GDM1 (cell line): ENCODE data around the gene CERS6.
"Not testable (repeated sequence)": the region's sequence is repeated elsewhere in the genome, so short reads cannot be mapped to it uniquely, and the experiment has no call there.

Source experiments
- DNase-seq: peaks from one replicate; lab custom pipeline; 2025; lab: John Stamatoyannopoulos, UW

Gene CERS6

DNA sequence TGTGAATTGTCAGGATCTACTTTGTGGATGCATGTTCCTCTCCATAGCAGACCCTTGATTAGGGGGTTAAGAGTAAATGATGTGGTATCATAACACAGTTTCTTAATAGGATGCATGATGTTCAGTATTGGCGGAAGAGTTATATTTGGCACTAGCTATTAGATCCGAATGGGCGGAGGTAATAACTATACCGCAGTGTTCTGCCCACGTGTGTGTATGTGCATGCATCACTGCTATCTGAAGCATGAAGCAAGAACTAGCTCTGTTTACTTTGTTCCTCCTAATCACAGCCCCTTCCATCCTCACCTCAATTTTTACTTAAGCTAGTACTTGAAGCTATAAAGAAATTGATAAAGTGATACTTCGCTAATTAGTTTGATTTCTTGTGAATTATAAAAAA, 186.8 kb downstream of the CERS6 start:
- DNase-seq = no peak

DNA sequence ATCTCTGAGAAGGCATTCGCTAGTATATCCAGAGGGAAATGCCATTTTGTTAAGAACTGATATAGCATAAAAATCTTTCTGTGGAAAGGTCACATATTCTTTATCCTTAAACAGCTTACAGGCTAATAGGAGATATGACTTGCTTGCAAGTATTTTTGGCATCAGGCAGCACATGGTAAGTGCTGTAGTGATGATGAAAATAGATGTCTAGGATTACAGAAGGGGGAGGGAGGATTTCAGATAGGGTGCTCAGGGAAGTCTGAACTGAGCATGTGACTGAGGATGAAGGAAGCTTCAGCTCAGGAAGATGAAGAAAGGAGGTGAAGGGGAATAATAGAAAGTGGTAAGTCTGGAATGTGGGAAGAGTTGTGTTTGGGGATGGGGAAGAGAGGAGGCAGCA, 187.9 kb downstream of the CERS6 start:
- no peak for DNase-seq

DNA sequence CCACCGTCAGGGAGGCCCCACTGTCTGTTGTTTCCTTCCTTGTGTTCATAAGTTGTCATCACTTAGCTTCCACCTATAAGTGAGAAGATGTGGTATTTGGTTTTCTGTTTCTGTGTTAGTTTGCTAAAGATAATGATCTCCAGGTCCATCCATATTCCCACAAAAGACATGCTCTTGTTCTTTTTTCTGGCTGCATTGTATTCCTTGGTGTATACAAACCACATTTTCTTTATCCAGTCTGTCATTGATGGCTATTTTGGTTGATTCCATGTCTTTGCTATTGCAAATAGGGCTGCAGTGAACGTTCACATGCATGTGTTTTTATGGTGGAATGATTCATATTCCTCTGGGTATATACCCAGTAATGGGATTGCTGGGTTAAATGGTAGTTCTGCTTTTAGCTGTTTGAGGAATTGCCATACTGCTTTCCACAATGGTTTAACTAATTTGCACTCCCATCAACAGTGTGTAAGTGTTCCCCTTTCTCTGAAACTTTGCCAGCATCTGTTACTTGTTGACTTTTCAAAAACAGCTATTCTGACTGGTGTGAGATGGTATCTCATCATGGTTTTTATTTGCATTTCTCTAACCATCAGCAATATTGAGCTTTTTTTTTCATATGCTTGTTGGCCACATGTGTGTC, 189.7 kb downstream of the CERS6 start:
- no peak for DNase-seq

GRCh38 chr2:168649105-168649504, 193.0 kb downstream of the CERS6 start:
- DNase-seq = no peak

DNA sequence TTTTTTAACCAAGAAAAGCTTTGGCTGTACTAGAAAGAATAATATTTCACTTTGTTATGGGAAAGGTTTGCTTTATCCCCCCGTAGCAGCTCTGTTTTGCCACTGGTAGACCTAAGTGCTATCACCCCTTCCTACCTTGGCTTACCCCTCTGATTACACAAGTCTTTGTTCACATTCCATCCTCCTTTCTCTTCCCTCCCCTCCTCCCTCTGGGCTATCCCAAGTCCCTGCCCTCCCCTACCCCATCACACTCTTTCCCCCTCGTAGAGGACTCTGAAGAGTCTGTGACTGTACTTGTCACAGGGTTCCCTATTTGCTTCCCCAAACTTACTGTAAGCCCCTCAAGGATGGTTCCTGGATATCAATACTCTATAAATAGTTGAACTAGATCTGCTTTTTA, 193.5 kb downstream of the CERS6 start:
- no peak for DNase-seq

- DNase-seq = no peak
Measured at GRCh38 chr2:168650139-168650538, 194.1 kb downstream of the CERS6 start.

- DNase-seq = no peak
Measured at GRCh38 chr2:168650781-168651180, 194.7 kb downstream of the CERS6 start.

GRCh38 chr2:168652997-168653921, 197.2 kb downstream of the CERS6 start:
- DNase-seq = no peak

DNA sequence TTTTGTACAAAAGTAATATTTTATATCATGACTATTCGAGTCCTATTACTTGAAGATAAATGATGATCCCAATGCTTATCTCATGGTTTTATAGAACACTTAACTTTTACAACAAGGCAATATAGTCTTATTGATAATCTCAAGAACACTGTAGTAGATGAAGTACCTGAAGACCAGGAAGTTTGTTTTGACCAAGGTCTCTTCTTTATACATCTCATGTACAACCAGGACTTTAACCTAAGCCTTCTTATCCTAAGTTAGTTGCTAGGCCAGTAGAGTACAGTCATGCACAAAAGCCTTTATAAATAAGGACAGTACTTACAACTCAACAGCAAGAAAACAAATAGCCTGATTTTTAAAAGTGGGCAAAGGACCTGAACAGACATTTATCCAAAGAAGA, 198.6 kb downstream of the CERS6 start:
- no peak for DNase-seq

- DNase-seq = no peak
Measured at GRCh38 chr2:168655207-168655606, 199.1 kb downstream of the CERS6 start.

DNA sequence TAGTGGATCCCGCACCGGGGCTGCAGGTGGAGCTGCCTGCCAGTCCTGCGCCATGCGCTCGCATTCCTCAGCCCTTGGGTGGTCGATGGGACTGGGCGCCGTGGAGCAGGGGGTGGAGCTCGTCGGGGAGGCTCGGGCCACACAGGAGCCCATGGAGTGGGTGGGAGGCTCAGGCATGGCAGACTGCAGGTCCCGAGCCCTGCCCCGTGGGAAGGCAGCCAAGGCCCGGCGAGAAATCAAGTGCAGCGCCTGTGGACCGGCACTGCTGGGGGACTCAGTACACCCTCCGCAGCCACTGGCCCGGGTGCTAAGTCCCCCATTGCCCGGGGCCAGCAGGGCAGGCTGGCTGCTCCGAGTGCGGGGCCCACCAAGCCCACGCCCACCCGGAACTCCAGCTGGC, 201.3 kb downstream of the CERS6 start:
- not testable (repeated sequence) for DNase-seq

DNA sequence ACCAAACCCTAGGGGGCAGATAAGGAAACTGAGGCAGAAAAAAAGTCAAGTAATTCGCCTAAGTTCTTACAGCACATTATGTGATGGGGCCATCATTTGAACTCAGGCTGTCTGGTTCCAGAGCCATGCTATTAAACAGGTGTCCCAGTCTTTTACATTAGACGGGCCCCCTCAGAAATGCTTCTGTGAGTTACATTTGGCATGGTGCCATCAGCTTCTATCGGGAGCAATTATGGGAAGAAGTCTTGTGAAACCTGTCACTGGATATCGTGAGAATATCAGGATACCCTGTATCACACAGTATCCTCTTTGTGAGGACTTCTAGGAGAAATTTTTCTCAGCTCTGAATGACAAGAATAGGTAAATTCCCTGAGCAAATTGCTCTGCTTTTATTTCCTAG, 202.6 kb downstream of the CERS6 start:
- DNase-seq = no peak

- no peak for DNase-seq
Measured at GRCh38 chr2:168660870-168661862, 205.1 kb downstream of the CERS6 start.

GRCh38 chr2:168661863-168662256, 205.8 kb downstream of the CERS6 start:
- DNase-seq = no peak

DNA sequence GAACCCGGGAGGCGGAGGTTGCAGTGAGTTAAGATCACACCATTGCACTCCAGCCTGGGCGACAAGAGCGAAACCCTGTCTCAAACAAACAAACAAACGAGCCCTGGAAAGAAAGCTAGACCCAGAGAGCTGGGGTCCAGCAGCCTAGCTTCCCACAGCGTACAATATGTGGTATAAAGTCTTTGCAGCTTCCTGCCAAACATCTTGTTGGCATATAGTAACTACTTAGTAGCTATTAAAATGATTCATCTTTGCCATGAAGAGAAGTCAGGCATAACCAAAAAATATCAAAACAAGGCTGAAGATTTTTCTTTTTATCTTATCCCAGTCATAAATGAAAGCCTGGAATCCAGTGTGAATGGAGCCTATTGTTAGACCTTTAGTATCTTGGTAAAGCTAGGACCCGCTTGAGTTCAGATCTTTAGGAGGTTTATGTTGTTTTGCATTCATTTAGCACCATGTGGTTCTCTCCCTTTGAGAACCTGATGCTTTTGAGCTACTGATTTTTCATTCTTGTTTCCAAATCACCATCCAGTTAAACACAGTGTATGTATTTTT, 206.7 kb downstream of the CERS6 start:
- no peak for DNase-seq

DNA sequence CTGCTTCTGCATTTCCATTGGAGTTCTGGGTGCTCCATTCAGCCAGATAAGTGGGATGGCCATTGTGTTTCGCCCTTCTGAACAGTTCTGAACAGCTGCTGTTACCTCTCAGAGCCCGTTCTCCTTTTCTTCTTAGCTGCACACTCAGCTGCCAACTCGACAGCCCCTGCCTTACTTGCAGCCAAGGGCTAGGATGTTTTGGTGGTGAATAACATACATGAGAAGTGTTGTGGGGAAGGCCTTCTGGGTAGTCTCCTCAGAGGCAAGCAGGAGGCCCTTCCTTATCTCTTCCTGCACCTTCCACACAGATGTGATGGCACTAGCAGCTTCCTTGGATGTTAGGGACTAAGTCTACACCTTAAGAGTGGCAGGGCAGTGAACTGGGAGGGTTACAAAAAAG, 207.9 kb downstream of the CERS6 start:
- DNase-seq = peak; percentile 27

DNA sequence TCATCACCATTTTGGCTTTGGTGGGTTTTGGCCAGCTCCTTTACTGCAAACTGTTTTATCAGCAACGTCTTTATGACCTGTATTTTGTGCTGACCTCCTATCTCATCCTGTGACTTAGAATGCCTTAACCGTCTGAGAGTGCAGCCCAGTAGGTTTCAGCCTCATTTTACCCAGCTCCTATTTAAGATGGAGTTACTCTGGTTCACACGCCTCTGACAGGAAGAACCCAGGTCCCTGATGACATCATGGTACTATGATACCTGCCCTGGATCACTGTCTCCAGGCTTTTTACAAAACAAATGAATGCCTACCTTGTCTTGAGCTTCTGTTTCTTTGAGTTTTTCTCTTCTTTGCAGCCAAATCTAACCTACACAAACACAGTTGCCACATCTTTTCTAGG, 208.6 kb downstream of the CERS6 start:
- DNase-seq = not testable (repeated sequence)

GRCh38 chr2:168666339-168666738, 210.3 kb downstream of the CERS6 start:
- DNase-seq = no peak

DNA sequence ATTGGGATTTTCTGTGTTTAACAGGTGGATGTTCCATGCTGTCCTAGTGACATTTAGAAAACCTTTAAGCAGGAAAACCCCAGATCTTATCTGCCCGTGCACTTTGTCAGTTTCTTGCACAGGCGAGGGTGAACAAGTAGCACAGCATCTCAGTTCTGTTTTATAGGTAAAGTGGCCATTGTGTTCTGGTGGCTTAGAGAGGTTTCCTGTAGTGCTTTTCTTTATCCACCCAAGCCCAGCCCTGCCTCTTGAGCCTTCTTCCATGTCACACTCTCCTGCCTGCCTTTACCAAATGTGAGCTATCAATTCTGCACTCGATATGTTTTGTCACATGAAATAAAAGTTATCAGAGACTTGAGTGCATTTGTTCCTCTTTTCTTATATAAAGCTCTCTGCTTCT, 211.1 kb downstream of the CERS6 start:
- DNase-seq = no peak

DNA sequence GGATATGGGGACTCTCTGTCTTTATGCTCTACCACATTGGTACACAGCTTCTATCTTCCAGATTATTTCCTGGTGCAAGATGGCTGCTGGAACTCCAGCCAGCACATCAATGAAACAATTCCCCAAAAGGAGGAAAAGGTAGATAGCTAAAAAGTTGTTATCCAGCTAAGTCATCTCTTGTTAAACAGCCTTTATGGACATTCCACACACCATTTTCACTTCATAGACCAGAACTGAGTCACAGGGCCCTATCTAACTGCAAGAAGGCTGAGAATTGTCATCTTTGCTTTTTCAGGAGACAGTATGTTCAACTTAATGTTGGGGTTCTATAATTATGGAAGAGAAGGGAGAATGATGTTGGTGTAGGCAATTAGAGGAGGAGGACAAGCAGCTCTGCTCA, 213.1 kb downstream of the CERS6 start:
- DNase-seq = no peak

DNA sequence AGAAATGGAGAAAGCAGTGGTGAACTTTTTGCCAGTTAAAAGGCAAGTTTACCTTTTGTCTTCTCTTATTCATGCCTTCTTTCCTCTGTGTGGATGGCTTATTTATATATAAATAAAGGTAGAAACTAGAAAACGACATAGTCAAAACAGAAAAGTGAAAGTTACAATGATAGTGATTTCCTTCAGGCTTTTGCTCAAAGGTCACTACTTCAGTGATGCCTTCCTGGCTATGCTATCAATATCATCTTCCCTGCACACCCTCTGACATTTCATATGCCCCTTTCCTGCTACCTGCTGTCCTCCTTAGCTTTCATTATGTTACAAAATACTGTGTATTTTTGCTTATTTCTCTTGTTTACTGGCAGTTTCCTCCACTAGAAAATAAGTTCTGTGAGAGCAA, 214.4 kb downstream of the CERS6 start:
- no peak for DNase-seq

DNA sequence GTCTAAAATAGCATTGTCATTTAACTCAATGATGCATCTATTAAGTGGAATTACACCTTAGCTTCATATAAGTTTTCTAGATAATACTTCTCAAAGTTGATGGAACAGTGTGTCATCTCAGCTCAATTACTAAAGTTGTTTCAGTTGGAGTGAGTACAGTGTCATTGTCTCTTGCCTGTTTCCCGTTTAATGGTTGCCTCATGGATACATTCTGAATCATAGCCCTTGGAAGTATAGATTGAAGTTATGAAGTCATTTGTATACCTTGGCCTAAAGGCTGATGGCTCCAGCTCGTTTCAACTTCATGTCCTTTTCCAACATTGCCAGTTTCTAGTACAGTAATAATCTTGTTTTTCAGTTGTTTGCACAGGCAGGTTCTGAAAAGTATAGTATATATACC, 215.9 kb downstream of the CERS6 start:
- no peak for DNase-seq
